NT2/D1 (cell line): ENCODE measurements around the gene GLCE.

Source experiments
- DNase-seq: peaks from one replicate; pipeline ENCODE4 v3.0.0-alpha.2; 2011; ENCODE audit warnings: low read depth, low spot score
- H3K27me3 ChIP-seq: 2 replicates; pipeline ENCODE4 v1.6.0; 2011; ENCODE audit warnings: mild to moderate bottlenecking; ENCODE audit not compliant: insufficient read length, insufficient read depth
- H3K36me3 ChIP-seq: 2 replicates; pipeline ENCODE4 v1.6.1; 2011; ENCODE audit warnings: mild to moderate bottlenecking, low read length, mixed read lengths; ENCODE audit not compliant: insufficient read depth, insufficient read length
- H3K4me1 ChIP-seq: 2 replicates; pipeline ENCODE4 v1.5.1; 2011; ENCODE audit not compliant: insufficient read depth, insufficient read length
- H3K4me3 ChIP-seq: 2 replicates; pipeline ENCODE4 v1.5.1; 2011; ENCODE audit warnings: low read depth; ENCODE audit not compliant: insufficient read length
- H3K9ac ChIP-seq: 2 replicates; pipeline ENCODE4 v1.6.0; 2011; ENCODE audit warnings: low read depth; ENCODE audit not compliant: insufficient read length
- H3K9me3 ChIP-seq: 2 replicates; pipeline ENCODE4 v1.5.1; 2011; ENCODE audit warnings: mild to moderate bottlenecking, low read length; ENCODE audit not compliant: insufficient read depth
- SUZ12 ChIP-seq: IDR thresholded peaks from 2 replicates; pipeline ENCODE4 v1.6.1; 2011; ENCODE audit not compliant: insufficient read length, insufficient read depth; ENCODE audit errors: extremely low read depth
- YY1 ChIP-seq: IDR thresholded peaks from 2 replicates; pipeline ENCODE4 v1.6.1; 2011; ENCODE audit not compliant: insufficient read length, insufficient read depth
- ZNF274 ChIP-seq: IDR thresholded peaks from 2 replicates; pipeline ENCODE4 v1.6.1; 2011; ENCODE audit warnings: mild to moderate bottlenecking, low read depth, low read length

The GLCE gene

GRCh38 chr15:69244798-69245197 is 84.4 kb downstream of the GLCE start:
- TF ChIP-seq YY1, result no peak

GRCh38 chr15:69253156-69253555 is 92.7 kb downstream of the GLCE start:
- Histone ChIP-seq H3K36me3 (no peaks in the 10 kb centered on the region), H3K4me3 (no peak overlapping the region), H3K4me1 (no peaks in the 10 kb centered on the region), H3K27me3 (no peaks in the 10 kb centered on the region), H3K9me3 (peaks cover 4% of the 10 kb centered on the region; the same call in 1 of the 2 replicates), H3K9ac (no peak overlapping the region)
- no peak for DNase-seq
- no peak for TF ChIP-seq ZNF274
- no peak for TF ChIP-seq SUZ12
- TF ChIP-seq YY1, result no peak

More at GRCh38 chr15:69244798-69245197, 84.4 kb downstream of the GLCE start:
- Histone ChIP-seq H3K36me3 (no peaks in the 10 kb centered on the region), H3K9ac (no peak overlapping the region), H3K4me3 (no peak overlapping the region), H3K4me1 (no peaks in the 10 kb centered on the region), H3K9me3 (no peaks in the 10 kb centered on the region), H3K27me3 (no peaks in the 10 kb centered on the region)
- DNase-seq, result no peak

- H3K9ac ChIP-seq, result no peak overlapping the region
- no peaks in the 10 kb centered on the region for H3K4me1 ChIP-seq
- H3K9me3 ChIP-seq, result no peaks in the 10 kb centered on the region
- peak; percentile 13 for DNase-seq
- H3K36me3 ChIP-seq, result peaks cover 9% of the 10 kb centered on the region
- no peak for TF ChIP-seq SUZ12
- TF ChIP-seq ZNF274, result no peak
- TF ChIP-seq YY1, result no peak
- H3K27me3 ChIP-seq, result no peaks in the 10 kb centered on the region
- no peak overlapping the region for H3K4me3 ChIP-seq
Observed at GRCh38 chr15:69265347-69265955, 105.0 kb downstream of the GLCE start.

GRCh38 chr15:69271217-69271616 is 110.8 kb downstream of the GLCE start:
- no peak overlapping the region for H3K9ac ChIP-seq
- TF ChIP-seq SUZ12, result no peak
- no peak for TF ChIP-seq ZNF274
- no peak for TF ChIP-seq YY1
- no peaks in the 10 kb centered on the region for H3K27me3 ChIP-seq

GRCh38 chr15:69272139-69272538 is 111.7 kb downstream of the GLCE start:
- no peaks in the 10 kb centered on the region for H3K9me3 ChIP-seq
- H3K4me1 ChIP-seq, result no peaks in the 10 kb centered on the region
- TF ChIP-seq SUZ12 (no peak), ZNF274 (no peak), YY1 (no peak)

More at GRCh38 chr15:69271217-69271616, 110.8 kb downstream of the GLCE start:
- H3K4me1 ChIP-seq, result no peaks in the 10 kb centered on the region
- no peak for DNase-seq
- H3K9me3 ChIP-seq, result no peaks in the 10 kb centered on the region
- no peak overlapping the region for H3K4me3 ChIP-seq
- H3K36me3 ChIP-seq, result peaks cover 4% of the 10 kb centered on the region

GRCh38 chr15:69272891-69273290 is 112.5 kb downstream of the GLCE start:
- no peaks in the 10 kb centered on the region for H3K9me3 ChIP-seq
- no peaks in the 10 kb centered on the region for H3K27me3 ChIP-seq
- no peak overlapping the region for H3K9ac ChIP-seq
- no peak for DNase-seq
- no peak for TF ChIP-seq ZNF274
- TF ChIP-seq SUZ12, result no peak
- TF ChIP-seq YY1, result no peak
- peaks cover 4% of the 10 kb centered on the region for H3K36me3 ChIP-seq
- no peaks in the 10 kb centered on the region for H3K4me1 ChIP-seq
- no peak overlapping the region for H3K4me3 ChIP-seq

More at GRCh38 chr15:69272139-69272538, 111.7 kb downstream of the GLCE start:
- Histone ChIP-seq H3K4me3 (no peak overlapping the region), H3K9ac (no peak overlapping the region), H3K27me3 (no peaks in the 10 kb centered on the region), H3K36me3 (peaks cover 4% of the 10 kb centered on the region)
- peak; percentile 51 for DNase-seq

- no peaks in the 10 kb centered on the region for H3K9me3 ChIP-seq
- H3K4me1 ChIP-seq, result no peaks in the 10 kb centered on the region
- H3K36me3 ChIP-seq, result no peaks in the 10 kb centered on the region
- no peaks in the 10 kb centered on the region for H3K27me3 ChIP-seq
- no peak for DNase-seq
- no peak overlapping the region for H3K4me3 ChIP-seq
- no peak overlapping the region for H3K9ac ChIP-seq
- no peak for TF ChIP-seq YY1
- no peak for TF ChIP-seq SUZ12
- no peak for TF ChIP-seq ZNF274
Observed at GRCh38 chr15:69275074-69275670, 114.7 kb downstream of the GLCE start.
